Endothelial cell of umbilical vein (primary cell): ENCODE results near the gene CAV1. TPM values are rescaled to one million over a fixed set of nuclear protein-coding genes. Genes with fewer than 3 reads are reported as not detected.
A peak's percentile ranks its signal among the peaks of the same experiment; 100 is the strongest.

ENCODE experiments used
- BruUV-seq: library from RNA; stranded (reverse); fragments of 400-500 nt; replicated peaks from 2 replicates; lab custom pipeline; 2021; lab: Mats Ljungman, UMichigan
- CTCF ChIA-PET: fragments of 300-600, 350-600 bp; sonication (Branson Sonifier 250); formaldehyde crosslinking; loops from one replicate; lab custom pipeline; 2021; ENCODE audit warnings: antibody characterized with exemption, inconsistent platforms; lab: Charles Lee
- POLR2A ChIA-PET: fragments of 300-600, 350-600 bp; sonication (Branson Sonifier 250); formaldehyde crosslinking; loops from one replicate; lab custom pipeline; 2021; ENCODE audit warnings: antibody characterized with exemption, inconsistent platforms; lab: Charles Lee
- DNase-seq: peaks from one replicate; pipeline ENCODE4 v3.0.0-alpha.2; 2011; ENCODE audit warnings: low read depth, low spot score
- FAIRE-seq: peaks from 2 replicates; lab custom pipeline; 2011; peaks lifted over from hg19 to GRCh38; lab: Jason Lieb, UNC
- H2AFZ ChIP-seq: 2 replicates; pipeline ENCODE4 v1.6.0; 2012; ENCODE audit warnings: low read depth, low read length, control low read depth, inconsistent platforms
- H3K27ac ChIP-seq: 2 replicates; pipeline ENCODE4 v1.5.1; 2011; ENCODE audit warnings: low read depth, mild to moderate bottlenecking, control low read depth, low read length, moderate library complexity; ENCODE audit not compliant: insufficient read depth
- H3K27me3 ChIP-seq, 2 experiments: 2 replicates each; pipeline versions ENCODE4 v1.6.0 to v1.6.1; 2011; ENCODE audit warnings: low read length in 2 of 2, mixed read lengths in 1 of 2; ENCODE audit not compliant: control insufficient read depth in 2 of 2, insufficient read depth in 2 of 2
- H3K36me3 ChIP-seq, 2 experiments: 2 replicates in 1 of 2; 3 replicates in 1 of 2; pipeline ENCODE4 v1.5.1; 2011; ENCODE audit warnings: low read length in 2 of 2, mild to moderate bottlenecking in 1 of 2, moderate library complexity in 1 of 2; ENCODE audit not compliant: control insufficient read depth in 2 of 2, insufficient read depth in 2 of 2; ENCODE audit errors: extremely low read depth in 1 of 2
- H3K4me1 ChIP-seq: 3 replicates; pipeline ENCODE4 v1.5.1; 2011; ENCODE audit warnings: mild to moderate bottlenecking, low read length; ENCODE audit not compliant: control insufficient read depth, insufficient read depth; ENCODE audit errors: extremely low read depth
- H3K4me2 ChIP-seq: 2 replicates; pipeline ENCODE4 v1.6.1; 2011; ENCODE audit warnings: low read length, control low read depth, mixed read lengths; ENCODE audit not compliant: insufficient read depth
- H3K4me3 ChIP-seq, 3 experiments: fragments of 200-600 bp in 1 of 3; sonication (generic), shearing (Covaris generic) in 1 of 3; replicated peaks in 1 of 3; 2 replicates each; pipeline ENCODE4 v1.5.1; 2011 to 2016; ENCODE audit warnings: control low read depth in 3 of 3, low read length in 3 of 3, mild to moderate bottlenecking in 2 of 3, inconsistent platforms in 1 of 3, low read depth in 1 of 3, moderate library complexity in 1 of 3; ENCODE audit not compliant: insufficient read depth in 1 of 3
- H3K79me2 ChIP-seq: 2 replicates; pipeline ENCODE4 v1.6.0; 2012; ENCODE audit warnings: low read length, inconsistent platforms; ENCODE audit not compliant: control insufficient read depth, insufficient read depth
- H3K9ac ChIP-seq: replicated peaks from 2 replicates; pipeline ENCODE3; 2011; ENCODE audit warnings: low read length, control low read depth; ENCODE audit not compliant: insufficient read depth; ENCODE audit errors: extremely low read depth
- H3K9me1 ChIP-seq: replicated peaks from 3 replicates; pipeline ENCODE4 v1.6.0; 2011; ENCODE audit warnings: mild to moderate bottlenecking, low read length; ENCODE audit not compliant: control insufficient read depth, insufficient read depth; ENCODE audit errors: extremely low read depth
- H3K9me3 ChIP-seq: replicated peaks from 2 replicates; pipeline ENCODE4 v1.5.1; 2012; ENCODE audit warnings: low read length, inconsistent platforms; ENCODE audit not compliant: control insufficient read depth, insufficient read depth
- H4K20me1 ChIP-seq: replicated peaks from 2 replicates; pipeline ENCODE3; 2011; ENCODE audit warnings: mild to moderate bottlenecking, low read length; ENCODE audit not compliant: control insufficient read depth, insufficient read depth; ENCODE audit errors: extremely low read depth
- EZH2 ChIP-seq: IDR thresholded peaks from 2 replicates; pipeline ENCODE4 v1.6.1; 2012; ENCODE audit warnings: borderline replicate concordance, low read depth, mild to moderate bottlenecking, moderate library complexity, low read length, inconsistent platforms; ENCODE audit not compliant: severe bottlenecking
- GATA2 ChIP-seq: IDR thresholded peaks from 2 replicates; pipeline ENCODE4 v1.7.0; 2011; ENCODE audit warnings: low read depth, mild to moderate bottlenecking, moderate library complexity, mixed read lengths, low read length; ENCODE audit not compliant: insufficient read length, insufficient read depth
- MYC ChIP-seq: IDR thresholded peaks from one replicate; pipeline ENCODE4 v1.6.1; 2011; ENCODE audit warnings: mild to moderate bottlenecking, low read depth, low read length
- POLR2AphosphoS5 ChIP-seq: IDR thresholded peaks from 2 replicates; pipeline ENCODE4 v1.6.1; 2012; ENCODE audit warnings: low read depth, mild to moderate bottlenecking, control low read depth, low read length, moderate library complexity; ENCODE audit not compliant: insufficient read depth
- dilution Hi-C: fragments of 300-500 bp; cut with MboI; formaldehyde crosslinking; loops from one replicate; pipeline ENCODE4 v1.15.0; 2019; ENCODE audit warnings: low sequenced_read_pairs; ENCODE audit not compliant: extremely low pct_ligation_motif_present
- intact Hi-C: fragments of 100-400 bp; cut with micrococcal nuclease; formaldehyde crosslinking; loops from one replicate; pipeline ENCODE4 v1.10.0; 2022
- polyA plus RNA-seq, 4 experiments: library from polyadenylated mRNA; depleted of rRNA in 3 of 4; stranded (reverse) in 3 of 4; unstranded in 1 of 4; fragments of >200 nt; gene quantifications; 2 replicates each; pipeline versions ENCODE4 v1.2.1 to v1.2.3, GENCODE V29; 2011 to 2012; ENCODE audit warnings: missing spikeins in 1 of 4
- total RNA-seq: library from RNA; stranded (reverse); gene quantifications from 2 replicates; pipeline ENCODE4 v1.2.3, GENCODE V29; 2021
- TF ChIP-seq, protein P1 (sequence below), 2 donors: IDR thresholded peaks; 1 replicate in 1 of 2; 2 replicates in 1 of 2; pipeline ENCODE4 v1.5.1; 2011; ENCODE audit warnings: low read length in 2 of 2, mild to moderate bottlenecking in 2 of 2, moderate library complexity in 2 of 2, control low read depth in 1 of 2, inconsistent platforms in 1 of 2, low read depth in 1 of 2; ENCODE audit not compliant: insufficient read depth in 1 of 2; ENCODE audit errors: extremely low read depth in 1 of 2

The CAV1 gene
- total and polyA plus RNA-seq, 2 donors (not counting 3 experiments of a cell fraction or from before 2014, with no cell fraction given): 1,483 to 3,129 TPM

DNA sequence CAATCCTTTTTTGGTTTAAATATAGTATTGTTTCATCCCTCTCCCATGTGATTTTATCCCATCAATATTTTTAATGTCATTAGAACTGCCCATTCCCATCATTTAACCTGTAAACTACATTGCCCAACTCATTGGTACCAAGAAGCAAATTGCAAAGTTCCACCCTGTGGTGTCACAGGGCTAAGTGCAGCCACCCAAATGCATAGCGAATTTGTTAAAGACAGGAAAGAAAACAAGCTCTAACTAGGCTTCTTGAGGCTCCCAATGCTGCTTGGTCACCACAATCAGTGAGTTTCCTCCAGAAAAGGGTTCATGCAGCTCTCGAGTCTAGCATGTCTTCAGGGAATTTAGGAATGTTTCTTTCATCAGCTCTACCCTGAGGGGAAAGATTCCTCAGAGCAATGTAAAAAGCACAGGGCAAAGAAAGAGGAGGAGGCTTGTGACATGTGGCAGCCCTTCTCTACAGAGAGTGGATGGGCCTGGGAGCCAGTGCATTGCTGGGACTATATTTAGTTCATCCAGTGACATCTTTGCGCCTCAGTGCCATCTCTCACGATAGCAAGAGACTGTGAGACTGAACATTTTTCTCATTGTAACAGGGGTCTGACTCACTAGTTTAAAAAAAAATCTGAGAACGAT lies 58.1 kb downstream of the CAV1 start:
- no peak overlapping the region for H2AFZ ChIP-seq

More for the DNA sequence above, 58.1 kb downstream of the CAV1 start:
- Histone ChIP-seq H3K9ac (no peak overlapping the region), H3K27me3 (no peaks in the 10 kb centered on the region), H3K4me3 (no peak overlapping the region), H4K20me1 (no peaks in the 10 kb centered on the region), H3K9me3 (no peaks in the 10 kb centered on the region), H3K4me1 (peaks cover 25% of the 10 kb centered on the region), H3K79me2 (no peaks in the 10 kb centered on the region), H3K9me1 (no peaks in the 10 kb centered on the region), H3K4me2 (no peak overlapping the region), H3K36me3 (no peaks in the 10 kb centered on the region), H3K27ac (no peak overlapping the region)
- intact Hi-C loops (no loop called here), dilution Hi-C loops (no loop called here)
- no peak for FAIRE-seq
- no TSS peak for BruUV-seq
- CTCF ChIA-PET: interaction anchor here (0.5 to 2.1 kb wide), 22 partner anchors 8 to 412 kb away, joined by 3 to 16 read pairs (median 6); partner anchors contain the start of gene CAV2
- POLR2A ChIA-PET: interaction anchor here (1.3 kb wide), 1 partner anchor 56 kb away, joined by 3 read pairs; no protein-coding TSS in a partner anchor
- TF ChIP-seq, protein P1, sequence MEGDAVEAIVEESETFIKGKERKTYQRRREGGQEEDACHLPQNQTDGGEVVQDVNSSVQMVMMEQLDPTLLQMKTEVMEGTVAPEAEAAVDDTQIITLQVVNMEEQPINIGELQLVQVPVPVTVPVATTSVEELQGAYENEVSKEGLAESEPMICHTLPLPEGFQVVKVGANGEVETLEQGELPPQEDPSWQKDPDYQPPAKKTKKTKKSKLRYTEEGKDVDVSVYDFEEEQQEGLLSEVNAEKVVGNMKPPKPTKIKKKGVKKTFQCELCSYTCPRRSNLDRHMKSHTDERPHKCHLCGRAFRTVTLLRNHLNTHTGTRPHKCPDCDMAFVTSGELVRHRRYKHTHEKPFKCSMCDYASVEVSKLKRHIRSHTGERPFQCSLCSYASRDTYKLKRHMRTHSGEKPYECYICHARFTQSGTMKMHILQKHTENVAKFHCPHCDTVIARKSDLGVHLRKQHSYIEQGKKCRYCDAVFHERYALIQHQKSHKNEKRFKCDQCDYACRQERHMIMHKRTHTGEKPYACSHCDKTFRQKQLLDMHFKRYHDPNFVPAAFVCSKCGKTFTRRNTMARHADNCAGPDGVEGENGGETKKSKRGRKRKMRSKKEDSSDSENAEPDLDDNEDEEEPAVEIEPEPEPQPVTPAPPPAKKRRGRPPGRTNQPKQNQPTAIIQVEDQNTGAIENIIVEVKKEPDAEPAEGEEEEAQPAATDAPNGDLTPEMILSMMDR (IDR thresholded peaks at IDR 0.05; ENCODE audit: extremely low read depth in 1 of 2, insufficient read depth in 1 of 2, low read depth in 1 of 2, low read length in 2 of 2): no peak
- TF ChIP-seq GATA2: no peak
- no peak for TF ChIP-seq MYC
- no peak for TF ChIP-seq EZH2
- no peak for TF ChIP-seq POLR2AphosphoS5
- peak; percentile 32 for DNase-seq
